ENCODE data around the gene HBS1L. TPM values are rescaled to one million over a fixed set of nuclear protein-coding genes. Genes with fewer than 3 reads are reported as not detected.
A peak's percentile ranks its signal among the peaks of the same experiment; 100 is the strongest.

Gene HBS1L
- total and polyA plus RNA-seq, 4 donors, result 32.7 to 89.0 (median 52.2) TPM

DNA sequence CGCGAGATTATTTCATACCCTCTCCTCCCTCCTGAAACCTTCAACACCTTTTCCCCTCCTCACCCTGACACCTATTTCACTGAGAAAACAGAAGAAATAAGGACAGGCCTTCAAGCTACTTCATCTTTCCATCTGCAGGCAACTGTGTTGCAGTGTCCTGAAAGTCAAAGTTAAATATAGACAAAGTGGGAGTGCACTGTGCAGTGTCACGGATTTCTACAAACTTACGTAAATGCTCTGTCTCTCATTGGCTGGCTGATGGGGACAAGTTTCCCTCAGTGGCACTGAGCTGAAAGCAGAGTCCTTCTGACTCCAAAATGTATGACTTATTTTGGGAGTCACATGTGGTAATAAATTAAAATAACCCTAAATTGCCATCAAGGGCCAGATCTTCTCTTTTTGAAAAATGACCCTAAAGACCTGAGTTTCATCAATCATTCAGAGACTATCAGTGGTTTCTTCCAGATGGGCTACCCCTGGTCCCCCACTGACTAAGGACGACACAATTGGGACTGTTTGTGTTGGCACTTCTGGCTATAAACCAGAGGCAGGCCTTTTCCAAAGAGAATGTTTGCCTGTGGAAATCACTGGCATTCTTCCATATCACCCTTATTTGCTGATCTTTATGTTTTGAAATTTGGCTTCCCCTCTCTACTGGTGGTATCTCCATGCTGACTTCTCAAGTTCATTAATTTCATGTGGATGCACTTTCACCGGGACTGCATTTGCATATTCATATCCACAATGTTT lies 126.3 kb downstream of the HBS1L start:
- no peak for DNase-seq (ENCODE audit: low spot score)
- peaks cover 0 to 49% (median 33%) of the 10 kb centered on the region in 4 donors for H3K36me3 ChIP-seq (ENCODE audit: control insufficient read depth in 4 of 4, insufficient read depth in 3 of 4, low read depth in 1 of 4, low read length in 3 of 4)
- H3K9me3 ChIP-seq (ENCODE audit: control insufficient read depth in 4 of 4, low read length in 3 of 4), result no peaks in the 10 kb centered on the region
- H3K27ac ChIP-seq (ENCODE audit: low read depth in 1 of 2, low read length in 2 of 2), result peak overlapping the region in 1 of 2 donors; percentile 42
- H3K27me3 ChIP-seq (ENCODE audit: control insufficient read depth in 4 of 4, insufficient read depth in 4 of 4, low read length in 3 of 4), result no peaks in the 10 kb centered on the region
- TF ChIP-seq, protein P1, sequence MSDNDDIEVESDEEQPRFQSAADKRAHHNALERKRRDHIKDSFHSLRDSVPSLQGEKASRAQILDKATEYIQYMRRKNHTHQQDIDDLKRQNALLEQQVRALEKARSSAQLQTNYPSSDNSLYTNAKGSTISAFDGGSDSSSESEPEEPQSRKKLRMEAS (IDR thresholded peaks at IDR 0.05), result no peak
- TF ChIP-seq EGR1 (IDR thresholded peaks at IDR 0.05; ENCODE audit: low read depth in 2 of 2) (peak in 1 of 2 donors; percentile 18), GABPA (IDR thresholded peaks at IDR 0.05 in 1 of 2, conservative IDR thresholded peaks at IDR 0.05 in 1 of 2) (no peak), JUND (IDR thresholded peaks at IDR 0.05) (peak in 1 of 2 donors; percentile 11), RAD21 (IDR thresholded peaks at IDR 0.05) (peak; percentile 4 to 35), FOXA2 (IDR thresholded peaks at IDR 0.05) (no peak), RXRA (IDR thresholded peaks at IDR 0.05) (peak in 1 of 2 donors; percentile 7), SP1 (IDR thresholded peaks at IDR 0.05) (peak; percentile 13), YY1 (IDR thresholded peaks at IDR 0.05) (peak; percentile 18), TAF1 (conservative IDR thresholded peaks at IDR 0.05) (no peak), FOXA1 (IDR thresholded peaks at IDR 0.05) (no peak), HNF4A (conservative IDR thresholded peaks at IDR 0.05) (peak in 1 of 2 donors; percentile 23), HNF4G (IDR thresholded peaks at IDR 0.05) (no peak), NR2F2 (IDR thresholded peaks at IDR 0.05) (no peak)
- TF ChIP-seq, protein P2, sequence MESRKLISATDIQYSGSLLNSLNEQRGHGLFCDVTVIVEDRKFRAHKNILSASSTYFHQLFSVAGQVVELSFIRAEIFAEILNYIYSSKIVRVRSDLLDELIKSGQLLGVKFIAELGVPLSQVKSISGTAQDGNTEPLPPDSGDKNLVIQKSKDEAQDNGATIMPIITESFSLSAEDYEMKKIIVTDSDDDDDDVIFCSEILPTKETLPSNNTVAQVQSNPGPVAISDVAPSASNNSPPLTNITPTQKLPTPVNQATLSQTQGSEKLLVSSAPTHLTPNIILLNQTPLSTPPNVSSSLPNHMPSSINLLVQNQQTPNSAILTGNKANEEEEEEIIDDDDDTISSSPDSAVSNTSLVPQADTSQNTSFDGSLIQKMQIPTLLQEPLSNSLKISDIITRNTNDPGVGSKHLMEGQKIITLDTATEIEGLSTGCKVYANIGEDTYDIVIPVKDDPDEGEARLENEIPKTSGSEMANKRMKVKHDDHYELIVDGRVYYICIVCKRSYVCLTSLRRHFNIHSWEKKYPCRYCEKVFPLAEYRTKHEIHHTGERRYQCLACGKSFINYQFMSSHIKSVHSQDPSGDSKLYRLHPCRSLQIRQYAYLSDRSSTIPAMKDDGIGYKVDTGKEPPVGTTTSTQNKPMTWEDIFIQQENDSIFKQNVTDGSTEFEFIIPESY (IDR thresholded peaks at IDR 0.05), result peak; percentile 18
- TF ChIP-seq, protein P3, sequence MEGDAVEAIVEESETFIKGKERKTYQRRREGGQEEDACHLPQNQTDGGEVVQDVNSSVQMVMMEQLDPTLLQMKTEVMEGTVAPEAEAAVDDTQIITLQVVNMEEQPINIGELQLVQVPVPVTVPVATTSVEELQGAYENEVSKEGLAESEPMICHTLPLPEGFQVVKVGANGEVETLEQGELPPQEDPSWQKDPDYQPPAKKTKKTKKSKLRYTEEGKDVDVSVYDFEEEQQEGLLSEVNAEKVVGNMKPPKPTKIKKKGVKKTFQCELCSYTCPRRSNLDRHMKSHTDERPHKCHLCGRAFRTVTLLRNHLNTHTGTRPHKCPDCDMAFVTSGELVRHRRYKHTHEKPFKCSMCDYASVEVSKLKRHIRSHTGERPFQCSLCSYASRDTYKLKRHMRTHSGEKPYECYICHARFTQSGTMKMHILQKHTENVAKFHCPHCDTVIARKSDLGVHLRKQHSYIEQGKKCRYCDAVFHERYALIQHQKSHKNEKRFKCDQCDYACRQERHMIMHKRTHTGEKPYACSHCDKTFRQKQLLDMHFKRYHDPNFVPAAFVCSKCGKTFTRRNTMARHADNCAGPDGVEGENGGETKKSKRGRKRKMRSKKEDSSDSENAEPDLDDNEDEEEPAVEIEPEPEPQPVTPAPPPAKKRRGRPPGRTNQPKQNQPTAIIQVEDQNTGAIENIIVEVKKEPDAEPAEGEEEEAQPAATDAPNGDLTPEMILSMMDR (IDR thresholded peaks at IDR 0.05; ENCODE audit: low read depth, low read length, missing input control), result no peak
- TF ChIP-seq, protein P4, sequence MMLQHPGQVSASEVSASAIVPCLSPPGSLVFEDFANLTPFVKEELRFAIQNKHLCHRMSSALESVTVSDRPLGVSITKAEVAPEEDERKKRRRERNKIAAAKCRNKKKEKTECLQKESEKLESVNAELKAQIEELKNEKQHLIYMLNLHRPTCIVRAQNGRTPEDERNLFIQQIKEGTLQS (IDR thresholded peaks at IDR 0.05), result no peak
- TF ChIP-seq, protein P5, sequence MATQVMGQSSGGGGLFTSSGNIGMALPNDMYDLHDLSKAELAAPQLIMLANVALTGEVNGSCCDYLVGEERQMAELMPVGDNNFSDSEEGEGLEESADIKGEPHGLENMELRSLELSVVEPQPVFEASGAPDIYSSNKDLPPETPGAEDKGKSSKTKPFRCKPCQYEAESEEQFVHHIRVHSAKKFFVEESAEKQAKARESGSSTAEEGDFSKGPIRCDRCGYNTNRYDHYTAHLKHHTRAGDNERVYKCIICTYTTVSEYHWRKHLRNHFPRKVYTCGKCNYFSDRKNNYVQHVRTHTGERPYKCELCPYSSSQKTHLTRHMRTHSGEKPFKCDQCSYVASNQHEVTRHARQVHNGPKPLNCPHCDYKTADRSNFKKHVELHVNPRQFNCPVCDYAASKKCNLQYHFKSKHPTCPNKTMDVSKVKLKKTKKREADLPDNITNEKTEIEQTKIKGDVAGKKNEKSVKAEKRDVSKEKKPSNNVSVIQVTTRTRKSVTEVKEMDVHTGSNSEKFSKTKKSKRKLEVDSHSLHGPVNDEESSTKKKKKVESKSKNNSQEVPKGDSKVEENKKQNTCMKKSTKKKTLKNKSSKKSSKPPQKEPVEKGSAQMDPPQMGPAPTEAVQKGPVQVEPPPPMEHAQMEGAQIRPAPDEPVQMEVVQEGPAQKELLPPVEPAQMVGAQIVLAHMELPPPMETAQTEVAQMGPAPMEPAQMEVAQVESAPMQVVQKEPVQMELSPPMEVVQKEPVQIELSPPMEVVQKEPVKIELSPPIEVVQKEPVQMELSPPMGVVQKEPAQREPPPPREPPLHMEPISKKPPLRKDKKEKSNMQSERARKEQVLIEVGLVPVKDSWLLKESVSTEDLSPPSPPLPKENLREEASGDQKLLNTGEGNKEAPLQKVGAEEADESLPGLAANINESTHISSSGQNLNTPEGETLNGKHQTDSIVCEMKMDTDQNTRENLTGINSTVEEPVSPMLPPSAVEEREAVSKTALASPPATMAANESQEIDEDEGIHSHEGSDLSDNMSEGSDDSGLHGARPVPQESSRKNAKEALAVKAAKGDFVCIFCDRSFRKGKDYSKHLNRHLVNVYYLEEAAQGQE (IDR thresholded peaks at IDR 0.05), result no peak
- no peak overlapping the region for H3K9ac ChIP-seq (ENCODE audit: low read depth in 1 of 2, low read length in 2 of 2)
- 59% methylated on average over 6 of the region's 6 CpGs for WGBS
- no peak overlapping the region for H3K4me3 ChIP-seq (ENCODE audit: low read depth in 1 of 3, low read length in 3 of 3)
- H3K4me1 ChIP-seq (ENCODE audit: control insufficient read depth in 4 of 4, insufficient read depth in 4 of 4, low read length in 3 of 4), result peaks cover 3 to 51% (median 40%) of the 10 kb centered on the region in 4 donors

All from liver (tissue), 9 donors.